Peyer's patch (tissue), 4 donors: Measurements from ENCODE around the gene FSTL3. TPM values are rescaled to one million over a fixed set of nuclear protein-coding genes. Genes with fewer than 3 reads are reported as not detected.

Experiments used
- DNase-seq, 3 donors: peaks; one replicate each; pipeline ENCODE4 v3.0.0-alpha.2; 2017 to 2019
- H3K27ac ChIP-seq, 4 donors: fragments of 200-600 bp; sonication (generic); one replicate each; pipeline ENCODE4 v1.5.1; 2016 to 2019
- H3K27me3 ChIP-seq, 2 donors: fragments of 200-600 bp; sonication (generic); one replicate each; pipeline ENCODE4 v1.5.1; 2019
- H3K36me3 ChIP-seq, 3 donors: fragments of 200-600 bp; sonication (generic); one replicate each; pipeline ENCODE4 v1.5.1; 2016 to 2019
- H3K4me1 ChIP-seq, 4 donors: fragments of 200-600 bp; sonication (generic); one replicate each; pipeline ENCODE4 v1.5.1; 2016 to 2019
- H3K4me3 ChIP-seq, 4 donors: fragments of 200-600 bp; sonication (generic); 1 replicate in 3 of 4; 2 replicates in 1 of 4; pipeline ENCODE4 v1.5.1; 2016 to 2019; ENCODE audit warnings: mild to moderate bottlenecking in 1 of 4
- H3K9me3 ChIP-seq, 4 donors: fragments of 200-600 bp; sonication (generic); one replicate each; pipeline ENCODE4 v1.5.1; 2016 to 2019; ENCODE audit warnings: mild to moderate bottlenecking in 1 of 4
- CTCF ChIP-seq, 6 experiments: fragments of 450-650 bp in 4 of 6; fragments of 200-600 bp in 2 of 6; sonication (generic) in 1 of 6; IDR thresholded peaks; one replicate each; pipeline ENCODE4 v1.5.1; 2017 to 2019; ENCODE audit warnings: antibody characterized with exemption in 6 of 6, mild to moderate bottlenecking in 3 of 6, moderate library complexity in 1 of 6
- POLR2A ChIP-seq, 2 donors: fragments of 450-650 bp; IDR thresholded peaks; one replicate each; pipeline ENCODE4 v1.5.1; 2017; ENCODE audit warnings: antibody characterized with exemption in 2 of 2, mild to moderate bottlenecking in 2 of 2, moderate library complexity in 2 of 2
- total RNA-seq, 4 donors: library from RNA; depleted of rRNA; stranded (reverse); fragments of >200 nt; gene quantifications; one replicate each; pipeline ENCODE4 v1.1.0, GENCODE V29; 2016

Gene FSTL3
- total RNA-seq, 4 donors from 2014 or later: 13.8 to 94.9 (median 34.9) TPM

DNA sequence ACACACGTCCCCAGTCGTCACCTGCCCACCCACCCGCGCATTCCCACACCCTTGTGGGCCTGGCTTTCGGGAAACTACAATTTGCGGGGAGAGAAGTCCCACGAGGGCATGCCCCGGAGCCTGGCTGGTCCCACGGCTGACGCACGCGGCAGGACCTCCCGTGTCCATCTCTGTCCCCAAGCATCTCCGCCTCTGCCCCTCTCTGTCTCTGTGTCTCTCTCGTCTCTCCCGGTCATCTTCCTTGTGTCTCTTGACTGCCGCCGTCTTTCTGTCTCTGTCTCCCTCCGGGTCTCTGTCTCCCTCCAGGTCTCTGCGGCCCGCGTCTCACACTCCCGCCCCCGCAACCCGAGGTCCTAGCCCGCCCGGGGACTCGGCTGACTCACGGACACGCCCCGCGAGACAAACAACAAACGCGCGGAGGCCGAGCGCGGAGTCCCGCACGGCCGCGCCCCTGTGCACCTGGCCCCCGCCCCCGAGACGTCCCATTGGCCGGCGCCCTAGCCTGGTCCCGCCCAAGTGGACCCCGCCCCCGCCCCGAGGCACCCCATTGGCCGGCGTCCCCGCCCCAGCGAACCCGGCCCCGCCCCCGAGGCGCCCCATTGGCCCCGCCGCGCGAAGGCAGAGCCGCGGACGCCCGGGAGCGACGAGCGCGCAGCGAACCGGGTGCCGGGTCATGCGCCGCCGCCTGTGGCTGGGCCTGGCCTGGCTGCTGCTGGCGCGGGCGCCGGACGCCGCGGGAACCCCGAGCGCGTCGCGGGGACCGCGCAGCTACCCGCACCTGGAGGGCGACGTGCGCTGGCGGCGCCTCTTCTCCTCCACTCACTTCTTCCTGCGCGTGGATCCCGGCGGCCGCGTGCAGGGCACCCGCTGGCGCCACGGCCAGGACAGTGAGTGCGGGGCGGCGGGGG, 36.7 kb upstream of the FSTL3 start, which contains the start of gene FGF22:
Gene FGF22, plus strand, starts transcription at position 627 of the 908 bp plus-strand sequence. Its CDS starts 47 bp downstream, at position 674.
- no peaks in the 10 kb centered on the region for H3K9me3 ChIP-seq
- H3K36me3 ChIP-seq: no peaks in the 10 kb centered on the region
- H3K4me1 ChIP-seq: peaks cover 0 to 21% (median 5%) of the 10 kb centered on the region in 4 donors
- H3K27me3 ChIP-seq: no peaks in the 10 kb centered on the region
- H3K4me3 ChIP-seq: peak within 1 kb of the TSS; percentile 40 to 64 (median 56)
- TF ChIP-seq POLR2A (IDR thresholded peaks at IDR 0.05) (no peak), CTCF (IDR thresholded peaks at IDR 0.05) (peak in 2 of 6 experiments; percentile 14 to 38)
- peak; percentile 95 to 99 (median 98) for DNase-seq
- peak within 1 kb of the TSS in 1 of 4 donors; percentile 52 for H3K27ac ChIP-seq

GRCh38 chr19:640161-640558, 36.0 kb upstream of the FSTL3 start:
- Histone ChIP-seq H3K9me3 (no peaks in the 10 kb centered on the region), H3K36me3 (peaks cover 0 to 6% (median 0%) of the 10 kb centered on the region in 3 donors), H3K27me3 (no peaks in the 10 kb centered on the region), H3K27ac (peak overlapping the region in 1 of 4 donors; percentile 52), H3K4me3 (peak overlapping the region; percentile 40 to 64 (median 56)), H3K4me1 (peaks cover 0 to 21% (median 5%) of the 10 kb centered on the region in 4 donors)
- no peak for TF ChIP-seq POLR2A (IDR thresholded peaks at IDR 0.05)
- TF ChIP-seq CTCF (IDR thresholded peaks at IDR 0.05): no peak
- DNase-seq: no peak

DNA sequence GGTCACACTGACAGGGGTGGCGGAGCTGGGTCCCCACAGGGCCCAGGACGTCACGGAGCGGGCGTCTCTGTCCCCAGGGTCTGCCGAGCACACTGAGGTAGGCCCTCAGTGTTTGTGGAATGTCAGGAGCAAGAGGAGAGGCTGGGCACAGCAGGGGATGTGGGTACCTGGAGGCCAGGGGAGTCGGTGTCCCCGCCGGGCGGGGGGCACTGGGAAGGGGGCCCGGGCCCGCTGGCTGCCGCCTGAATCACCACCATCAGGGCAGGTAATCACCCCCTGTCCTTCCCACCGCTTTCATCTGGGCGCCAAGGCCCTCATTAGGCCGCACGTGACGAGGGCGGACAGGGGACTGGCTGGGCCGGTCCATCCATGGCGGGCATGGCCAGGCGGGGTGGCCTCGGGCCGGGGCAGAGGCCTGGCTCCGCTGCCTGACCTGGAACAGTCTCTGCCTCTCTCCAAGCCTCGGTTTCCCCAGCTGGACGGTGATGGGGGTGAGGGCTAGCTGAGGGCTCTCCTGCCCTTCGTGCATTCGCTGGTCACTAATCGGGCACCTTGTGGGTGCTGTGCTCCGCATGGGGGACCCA, 35.5 kb upstream of the FSTL3 start:
- Histone ChIP-seq H3K36me3 (peaks cover 0 to 7% (median 0%) of the 10 kb centered on the region in 3 donors), H3K27ac (no peak overlapping the region), H3K27me3 (no peaks in the 10 kb centered on the region), H3K4me1 (peaks cover 0 to 21% (median 5%) of the 10 kb centered on the region in 4 donors), H3K9me3 (no peaks in the 10 kb centered on the region), H3K4me3 (no peak overlapping the region)
- no peak for DNase-seq
- TF ChIP-seq POLR2A (IDR thresholded peaks at IDR 0.05) (no peak), CTCF (IDR thresholded peaks at IDR 0.05) (no peak)

DNA sequence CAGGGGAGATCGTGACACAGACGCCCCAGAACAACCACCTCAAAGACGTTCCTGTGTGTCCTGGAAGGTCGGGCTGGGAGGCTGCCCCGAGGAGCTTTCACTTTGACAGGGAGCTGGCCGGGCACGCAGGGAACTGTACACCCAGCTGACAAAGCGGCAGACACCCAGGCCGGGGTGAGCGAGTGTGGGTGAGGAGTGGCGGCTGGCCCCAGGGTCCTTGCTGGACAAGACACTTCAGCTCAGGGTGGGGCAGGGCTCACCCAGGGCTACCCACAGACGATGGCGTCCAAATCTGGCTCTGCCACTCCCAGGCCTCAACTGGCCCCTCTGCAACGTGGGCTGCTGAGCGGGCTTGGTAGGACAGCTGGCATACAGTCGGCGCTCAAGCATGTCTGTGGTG, 34.5 kb upstream of the FSTL3 start:
- Histone ChIP-seq H3K4me1 (peaks cover 0 to 21% (median 5%) of the 10 kb centered on the region in 4 donors), H3K27me3 (no peaks in the 10 kb centered on the region), H3K36me3 (peaks cover 0 to 17% (median 0%) of the 10 kb centered on the region in 3 donors), H3K27ac (no peak overlapping the region), H3K4me3 (no peak overlapping the region), H3K9me3 (no peaks in the 10 kb centered on the region)
- TF ChIP-seq POLR2A (IDR thresholded peaks at IDR 0.05) (no peak), CTCF (IDR thresholded peaks at IDR 0.05) (no peak)
- no peak for DNase-seq

DNA sequence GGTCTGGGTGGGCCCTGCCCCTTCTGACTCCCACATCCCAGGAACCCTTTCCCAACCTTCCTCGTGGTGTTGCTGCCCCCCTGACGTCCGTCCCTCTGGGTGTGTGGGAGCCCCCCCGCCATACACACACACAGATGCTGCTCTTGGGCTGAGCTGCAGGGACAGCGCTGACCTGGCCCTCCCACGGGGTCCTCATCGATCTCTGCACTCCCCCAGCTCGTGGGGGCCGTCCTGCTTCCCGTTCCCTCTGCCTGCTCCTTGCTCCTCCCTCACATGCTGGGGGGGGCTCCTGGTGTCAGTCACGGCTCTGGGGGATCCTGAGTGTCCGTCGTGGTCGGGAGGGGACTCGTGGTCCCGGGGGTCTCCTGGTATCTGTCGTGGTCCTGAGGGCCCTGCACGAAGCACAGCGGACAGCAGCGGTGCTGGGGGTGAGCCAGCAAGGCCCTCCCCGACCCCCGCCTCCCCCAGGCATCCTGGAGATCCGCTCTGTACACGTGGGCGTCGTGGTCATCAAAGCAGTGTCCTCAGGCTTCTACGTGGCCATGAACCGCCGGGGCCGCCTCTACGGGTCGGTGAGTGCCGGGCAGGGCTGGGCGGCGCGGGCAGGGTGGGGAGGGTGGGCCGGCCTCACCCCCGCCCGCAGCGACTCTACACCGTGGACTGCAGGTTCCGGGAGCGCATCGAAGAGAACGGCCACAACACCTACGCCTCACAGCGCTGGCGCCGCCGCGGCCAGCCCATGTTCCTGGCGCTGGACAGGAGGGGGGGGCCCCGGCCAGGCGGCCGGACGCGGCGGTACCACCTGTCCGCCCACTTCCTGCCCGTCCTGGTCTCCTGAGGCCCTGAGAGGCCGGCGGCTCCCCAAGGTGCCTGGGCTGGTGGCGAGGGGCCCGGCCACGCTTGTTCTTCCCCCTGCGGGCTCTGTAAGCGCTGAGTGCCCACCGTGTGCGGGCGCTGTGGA, 33.1 kb upstream of the FSTL3 start:
- no peak for TF ChIP-seq CTCF (IDR thresholded peaks at IDR 0.05)
- TF ChIP-seq POLR2A (IDR thresholded peaks at IDR 0.05): no peak
- DNase-seq: no peak
- no peaks in the 10 kb centered on the region for H3K27me3 ChIP-seq
- H3K4me3 ChIP-seq: no peak overlapping the region
- H3K27ac ChIP-seq: no peak overlapping the region
- peaks cover 0 to 31% (median 0%) of the 10 kb centered on the region in 3 donors for H3K36me3 ChIP-seq
- peaks cover 0 to 21% (median 5%) of the 10 kb centered on the region in 4 donors for H3K4me1 ChIP-seq
- no peaks in the 10 kb centered on the region for H3K9me3 ChIP-seq
